ENCODE measurements around the gene EPN2. TPM values are rescaled to one million over a fixed set of nuclear protein-coding genes. Genes with fewer than 3 reads are reported as not detected.

Gene EPN2
- total RNA-seq, 8 experiments from 2014 or later = 18.0 to 32.3 (median 20.7) TPM

DNA sequence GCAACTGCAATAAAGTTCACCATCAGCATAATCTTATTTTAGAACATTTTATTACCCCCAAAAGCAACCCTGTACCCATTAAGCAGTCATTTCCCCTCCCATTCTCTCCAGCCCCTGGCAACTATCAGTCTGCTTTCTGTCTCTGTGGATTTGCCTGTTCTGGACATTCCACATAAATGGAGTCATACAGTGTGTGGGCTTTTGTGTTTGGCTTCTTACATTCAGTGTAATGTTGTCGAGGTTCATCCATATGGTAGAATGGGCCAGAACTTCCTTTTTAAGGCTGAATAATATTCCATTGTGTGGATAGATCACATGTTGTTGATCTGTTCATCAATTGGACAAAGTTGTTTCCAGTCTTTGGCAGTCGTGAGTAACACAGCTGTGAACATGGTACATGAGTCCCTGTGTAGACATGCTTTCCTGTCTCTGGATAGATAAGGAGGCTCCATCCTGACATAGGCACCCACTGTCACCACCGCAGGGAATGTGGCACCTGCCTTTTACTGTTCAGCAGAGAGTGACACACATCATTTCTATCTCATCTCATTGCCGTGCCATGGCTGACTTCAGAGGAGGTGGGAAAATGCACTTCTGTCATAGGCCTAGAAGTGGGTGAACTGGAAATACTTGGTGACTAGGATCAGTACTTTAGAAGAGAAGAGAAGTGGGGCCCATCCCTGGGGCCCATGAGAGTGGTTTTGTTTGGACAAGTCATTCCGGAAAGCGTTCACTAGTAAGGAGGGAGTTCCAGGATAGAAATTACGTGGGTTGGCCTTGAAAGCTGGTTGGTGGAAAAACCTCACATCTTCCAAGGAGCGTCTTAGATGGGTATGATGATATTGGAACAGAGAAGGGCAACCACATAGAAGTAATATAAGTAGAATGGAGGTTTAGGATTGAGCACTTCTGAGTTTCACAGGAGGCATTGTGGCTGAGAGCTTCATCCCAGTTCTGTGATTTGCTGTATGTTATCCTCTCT is 25.8 kb downstream of the EPN2 start:
- Histone ChIP-seq H3K4me3 (no peak overlapping the region), H3K27ac (no peak overlapping the region), H3K4me1 (replicated peaks in 1 of 2) (peaks cover 0 to 4% of the 10 kb centered on the region in 2 donors)
- in situ Hi-C loops (cut with MboI; ENCODE audit: low pct_unique_long_range_greater_than_20kb in 2 of 9, low sequenced_read_pairs in 9 of 9, unreplicated experiment in 9 of 9) = loop anchor here in 1 of 9 experiments (25.0 kb wide), 1 partner anchor 174 kb away; no protein-coding TSS in a partner anchor
- ATAC-seq (replicated peaks in 6 of 8) = peak in 1 of 8 experiments; percentile 91
- 0 to 100% (median 90%) methylated on average over 1 to 7 of the region's 8 CpGs; no CpG with 5 or more reads in 1 of the 10 experiments for WGBS, 10 experiments

DNA sequence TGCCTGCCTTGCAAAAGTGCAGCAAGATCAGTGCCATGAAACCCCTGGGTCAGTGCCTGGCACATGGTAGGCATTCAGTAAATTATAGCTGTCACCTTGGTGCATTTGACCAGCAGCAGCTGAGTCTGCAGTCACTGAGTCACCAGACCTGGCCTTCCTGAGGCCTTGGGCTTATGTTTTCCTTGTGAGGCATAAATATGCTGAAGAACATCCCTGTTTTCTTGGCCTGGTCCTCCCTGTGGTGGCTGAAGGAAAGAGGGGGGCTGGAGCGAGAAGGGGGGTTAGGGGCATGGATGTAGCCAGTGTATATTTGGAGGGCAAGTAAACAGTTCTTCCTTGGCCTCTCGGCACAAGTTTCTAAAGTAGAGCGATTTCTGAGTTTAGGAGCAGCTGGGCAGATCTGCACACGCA is 26.5 kb downstream of the EPN2 start:
- ATAC-seq (replicated peaks in 6 of 8) = peak in 4 of 8 experiments; percentile 29 to 43 (median 38)
- H3K4me3 ChIP-seq = no peak overlapping the region
- WGBS, 10 experiments = 83 to 94% (median 90%) methylated on average over 1 to 4 of the region's 4 CpGs; no CpG with 5 or more reads in 5 of the 10 experiments
- H3K27ac ChIP-seq = no peak overlapping the region
- H3K4me1 ChIP-seq (replicated peaks in 1 of 2) = peaks cover 0 to 4% of the 10 kb centered on the region in 2 donors
- in situ Hi-C loops (cut with MboI; ENCODE audit: low pct_unique_long_range_greater_than_20kb in 2 of 9, low sequenced_read_pairs in 9 of 9, unreplicated experiment in 9 of 9) = loop anchor here in 1 of 9 experiments (25.0 kb wide), 1 partner anchor 174 kb away; no protein-coding TSS in a partner anchor

DNA sequence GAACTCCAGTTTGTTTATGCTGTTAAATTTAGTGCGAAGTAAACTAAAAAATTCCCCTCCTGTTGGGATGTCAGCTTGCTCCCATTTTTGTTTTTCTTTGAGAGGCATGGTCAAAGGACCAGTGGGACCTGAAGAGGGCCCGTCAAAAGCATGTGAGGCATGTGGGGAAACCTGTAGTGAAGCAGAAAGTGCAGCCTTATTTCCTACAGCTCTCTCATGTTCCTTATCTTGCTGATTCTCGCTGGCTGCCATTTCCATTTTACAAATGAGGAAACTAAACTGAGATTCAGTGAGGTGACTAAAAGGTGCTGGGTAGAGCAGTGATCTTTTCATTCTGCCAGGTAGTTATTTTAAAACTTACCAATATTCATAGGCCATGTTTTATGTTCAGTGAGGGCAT is 27.1 kb downstream of the EPN2 start:
- 38 to 100% (median 80%) methylated on average over 1 to 3 of the region's 3 CpGs; no CpG with 5 or more reads in 1 of the 10 experiments for WGBS, 10 experiments
- H3K4me3 ChIP-seq = no peak overlapping the region
- no peak for ATAC-seq (replicated peaks in 6 of 8)
- in situ Hi-C loops (cut with MboI; ENCODE audit: low pct_unique_long_range_greater_than_20kb in 2 of 9, low sequenced_read_pairs in 9 of 9, unreplicated experiment in 9 of 9) = loop anchor here in 1 of 9 experiments (25.0 kb wide), 1 partner anchor 173 kb away; no protein-coding TSS in a partner anchor
- no peak overlapping the region for H3K27ac ChIP-seq
- peaks cover 0 to 4% of the 10 kb centered on the region in 2 donors for H3K4me1 ChIP-seq (replicated peaks in 1 of 2)

DNA sequence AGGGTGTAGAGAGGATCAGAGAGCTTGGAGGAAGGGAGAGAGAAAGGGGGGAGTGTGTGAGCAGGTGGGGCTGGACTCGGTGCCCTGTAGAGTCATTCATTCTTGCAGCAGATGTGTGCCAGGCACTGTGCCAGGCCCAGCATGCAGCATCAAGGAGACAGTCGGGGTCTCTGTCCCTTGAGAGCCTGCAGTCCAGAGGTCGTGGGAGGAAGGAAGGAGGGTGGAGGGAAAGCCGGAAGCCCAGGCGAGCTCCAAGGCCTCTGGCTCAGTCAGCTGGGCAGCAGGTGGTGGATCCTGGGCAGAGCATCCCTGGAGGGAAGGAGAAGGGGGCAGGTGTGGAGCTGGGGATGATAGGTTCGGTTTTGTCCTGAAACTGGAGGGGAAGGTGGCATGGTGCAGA is 27.5 kb downstream of the EPN2 start:
- in situ Hi-C loops (cut with MboI; ENCODE audit: low pct_unique_long_range_greater_than_20kb in 2 of 9, low sequenced_read_pairs in 9 of 9, unreplicated experiment in 9 of 9) = loop anchor here in 1 of 9 experiments (25.0 kb wide), 1 partner anchor 173 kb away; no protein-coding TSS in a partner anchor
- peaks cover 0 to 4% of the 10 kb centered on the region in 2 donors for H3K4me1 ChIP-seq (replicated peaks in 1 of 2)
- H3K27ac ChIP-seq = no peak overlapping the region
- no peak for ATAC-seq (replicated peaks in 6 of 8)
- no peak overlapping the region for H3K4me3 ChIP-seq
- WGBS, 10 experiments = 0 to 83% (median 20%) methylated on average over 1 of the region's 6 CpGs; no CpG with 5 or more reads in 7 of the 10 experiments

DNA sequence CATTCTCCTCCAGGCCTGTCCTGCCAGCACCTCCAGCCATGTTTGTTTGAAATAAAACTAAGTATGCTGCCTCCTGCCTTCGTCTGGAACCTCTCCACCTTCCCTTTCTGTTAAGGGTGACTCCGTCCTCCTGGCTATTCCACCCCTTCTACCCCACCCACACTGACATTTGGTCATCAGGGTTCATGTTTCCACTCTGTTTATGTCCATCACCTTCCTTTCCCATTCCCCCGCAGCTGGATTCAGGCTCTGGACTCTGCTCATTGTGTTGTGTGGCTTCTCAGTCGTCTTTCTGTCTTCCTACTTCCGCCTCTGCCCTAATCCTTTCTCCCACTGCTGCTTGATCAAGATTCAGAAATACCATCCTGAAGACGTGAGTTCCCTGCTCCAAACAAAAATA is 28.6 kb downstream of the EPN2 start:
- H3K4me3 ChIP-seq = no peak overlapping the region
- H3K4me1 ChIP-seq (replicated peaks in 1 of 2) = peaks cover 0 to 4% of the 10 kb centered on the region in 2 donors
- WGBS, 10 experiments = 44 to 96% (median 91%) methylated on average over 2 to 5 of the region's 6 CpGs; no CpG with 5 or more reads in 4 of the 10 experiments
- in situ Hi-C loops (cut with MboI; ENCODE audit: low pct_unique_long_range_greater_than_20kb in 2 of 9, low sequenced_read_pairs in 9 of 9, unreplicated experiment in 9 of 9) = loop anchor here in 1 of 9 experiments (25.0 kb wide), 1 partner anchor 172 kb away; no protein-coding TSS in a partner anchor
- H3K27ac ChIP-seq = no peak overlapping the region
- ATAC-seq (replicated peaks in 6 of 8) = no peak

DNA sequence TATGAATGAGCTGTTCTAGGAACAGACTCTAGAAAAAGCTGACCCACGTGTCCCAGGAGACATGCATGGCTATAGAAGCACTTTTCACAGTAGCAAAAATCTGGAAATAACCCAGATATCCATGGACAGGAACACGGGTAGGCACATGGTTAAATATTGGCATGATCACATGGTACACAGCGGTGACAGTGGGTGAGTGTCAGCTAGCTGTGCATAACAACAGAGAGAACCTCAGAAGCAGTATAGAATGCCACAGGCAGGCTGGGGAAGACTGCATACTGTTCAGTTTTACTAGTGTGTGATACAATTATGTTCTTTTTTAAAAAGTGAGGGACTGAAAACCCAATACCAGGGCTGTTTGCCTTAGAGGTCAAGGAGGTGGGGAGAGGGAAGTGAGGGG is 31.4 kb downstream of the EPN2 start:
- Histone ChIP-seq H3K4me1 (replicated peaks in 1 of 2) (peaks cover 0 to 1% of the 10 kb centered on the region in 2 donors), H3K4me3 (no peak overlapping the region), H3K27ac (no peak overlapping the region)
- ATAC-seq (replicated peaks in 6 of 8) = peak in 3 of 8 experiments; percentile 24 to 59 (median 55)
- 7 to 80% (median 41%) methylated on average over 2 to 3 of the region's 3 CpGs; no CpG with 5 or more reads in 4 of the 10 experiments for WGBS, 10 experiments
- in situ Hi-C loops (cut with MboI; ENCODE audit: low pct_unique_long_range_greater_than_20kb in 2 of 9, low sequenced_read_pairs in 9 of 9, unreplicated experiment in 9 of 9) = loop anchor here in 1 of 9 experiments (25.0 kb wide), 1 partner anchor 169 kb away; no protein-coding TSS in a partner anchor

DNA sequence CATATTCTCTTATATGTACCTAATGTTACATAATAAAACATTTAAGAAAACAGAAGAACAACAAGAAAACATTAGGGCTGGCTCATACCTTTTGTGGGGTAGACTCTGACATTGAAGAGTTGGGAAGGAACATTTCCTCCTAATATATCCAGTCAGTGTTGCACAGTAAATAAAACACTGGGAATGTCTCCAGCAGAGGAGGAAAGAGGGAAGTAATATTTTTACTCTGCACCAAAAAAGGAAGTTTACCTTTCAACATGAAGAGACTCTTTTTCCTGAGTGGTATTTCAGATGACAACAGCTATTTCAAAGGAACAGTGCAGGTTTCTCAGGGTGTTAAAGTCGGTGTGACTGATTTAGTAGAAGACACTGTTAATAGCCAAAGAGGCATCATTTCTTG is 31.9 kb downstream of the EPN2 start:
- WGBS, 10 experiments = 30 to 100% (median 83%) methylated on average over 1 of the region's 1 CpG; no CpG with 5 or more reads in 3 of the 10 experiments
- H3K4me1 ChIP-seq (replicated peaks in 1 of 2) = no peaks in the 10 kb centered on the region
- H3K27ac ChIP-seq = no peak overlapping the region
- in situ Hi-C loops (cut with MboI; ENCODE audit: low pct_unique_long_range_greater_than_20kb in 2 of 9, low sequenced_read_pairs in 9 of 9, unreplicated experiment in 9 of 9) = loop anchor here in 1 of 9 experiments (25.0 kb wide), 1 partner anchor 168 kb away; no protein-coding TSS in a partner anchor
- no peak for ATAC-seq (replicated peaks in 6 of 8)
- H3K4me3 ChIP-seq = no peak overlapping the region

DNA sequence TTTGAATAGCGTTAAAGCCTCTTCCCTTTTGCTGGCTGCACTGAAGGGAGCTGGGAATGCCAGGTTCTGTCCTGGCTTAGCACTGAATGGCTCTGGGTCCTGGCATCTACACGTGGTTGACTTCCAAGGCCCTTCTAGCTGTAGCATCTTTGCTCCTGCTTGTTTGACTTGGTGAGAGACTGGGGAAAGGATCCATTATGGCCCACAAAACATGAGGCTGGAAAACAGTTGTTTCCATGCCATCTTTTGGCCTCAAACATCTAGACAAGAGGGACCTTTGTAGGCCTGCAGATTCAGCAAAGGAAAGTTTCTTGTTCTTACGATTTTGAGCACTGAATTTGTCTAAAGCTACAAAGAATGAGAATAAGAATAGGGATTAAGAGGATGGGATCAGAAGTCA is 32.5 kb downstream of the EPN2 start:
- WGBS, 10 experiments = 45 to 100% (median 75%) methylated on average over 1 to 3 of the region's 3 CpGs; no CpG with 5 or more reads in 2 of the 10 experiments

DNA sequence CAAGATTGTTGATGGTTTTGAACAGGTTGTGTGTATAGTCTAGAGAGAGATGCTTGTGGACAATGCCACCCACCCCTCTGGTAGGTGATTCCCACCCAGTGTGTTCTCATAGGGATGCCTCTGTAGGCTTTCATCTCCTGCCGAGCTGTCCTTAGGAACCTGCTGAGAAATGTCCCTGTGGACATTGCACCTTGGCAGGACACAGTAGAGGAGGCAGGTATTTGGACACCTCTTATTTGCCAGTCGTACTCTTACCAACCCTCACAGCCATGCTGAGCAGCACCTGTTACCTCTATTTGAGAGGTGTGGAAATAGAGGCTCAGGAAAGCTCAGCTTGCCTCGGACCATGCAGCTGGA is 33.2 kb downstream of the EPN2 start:
- Histone ChIP-seq H3K4me3 (no peak overlapping the region), H3K4me1 (replicated peaks in 1 of 2) (no peaks in the 10 kb centered on the region), H3K27ac (no peak overlapping the region)
- in situ Hi-C loops (cut with MboI; ENCODE audit: low pct_unique_long_range_greater_than_20kb in 2 of 9, low sequenced_read_pairs in 9 of 9, unreplicated experiment in 9 of 9) = loop anchor here in 1 of 9 experiments (25.0 kb wide), 1 partner anchor 167 kb away; no protein-coding TSS in a partner anchor
- ATAC-seq (replicated peaks in 6 of 8) = no peak
- 40 to 67% methylated on average over 1 of the region's 3 CpGs; no CpG with 5 or more reads in 8 of the 10 experiments for WGBS, 10 experiments

More for the DNA sequence above, 32.5 kb downstream of the EPN2 start:
- in situ Hi-C loops (cut with MboI; ENCODE audit: low pct_unique_long_range_greater_than_20kb in 2 of 9, low sequenced_read_pairs in 9 of 9, unreplicated experiment in 9 of 9) = loop anchor here in 1 of 9 experiments (25.0 kb wide), 1 partner anchor 168 kb away; no protein-coding TSS in a partner anchor
- no peak overlapping the region for H3K27ac ChIP-seq
- ATAC-seq (replicated peaks in 6 of 8) = no peak
- H3K4me3 ChIP-seq = no peak overlapping the region
- no peaks in the 10 kb centered on the region for H3K4me1 ChIP-seq (replicated peaks in 1 of 2)

DNA sequence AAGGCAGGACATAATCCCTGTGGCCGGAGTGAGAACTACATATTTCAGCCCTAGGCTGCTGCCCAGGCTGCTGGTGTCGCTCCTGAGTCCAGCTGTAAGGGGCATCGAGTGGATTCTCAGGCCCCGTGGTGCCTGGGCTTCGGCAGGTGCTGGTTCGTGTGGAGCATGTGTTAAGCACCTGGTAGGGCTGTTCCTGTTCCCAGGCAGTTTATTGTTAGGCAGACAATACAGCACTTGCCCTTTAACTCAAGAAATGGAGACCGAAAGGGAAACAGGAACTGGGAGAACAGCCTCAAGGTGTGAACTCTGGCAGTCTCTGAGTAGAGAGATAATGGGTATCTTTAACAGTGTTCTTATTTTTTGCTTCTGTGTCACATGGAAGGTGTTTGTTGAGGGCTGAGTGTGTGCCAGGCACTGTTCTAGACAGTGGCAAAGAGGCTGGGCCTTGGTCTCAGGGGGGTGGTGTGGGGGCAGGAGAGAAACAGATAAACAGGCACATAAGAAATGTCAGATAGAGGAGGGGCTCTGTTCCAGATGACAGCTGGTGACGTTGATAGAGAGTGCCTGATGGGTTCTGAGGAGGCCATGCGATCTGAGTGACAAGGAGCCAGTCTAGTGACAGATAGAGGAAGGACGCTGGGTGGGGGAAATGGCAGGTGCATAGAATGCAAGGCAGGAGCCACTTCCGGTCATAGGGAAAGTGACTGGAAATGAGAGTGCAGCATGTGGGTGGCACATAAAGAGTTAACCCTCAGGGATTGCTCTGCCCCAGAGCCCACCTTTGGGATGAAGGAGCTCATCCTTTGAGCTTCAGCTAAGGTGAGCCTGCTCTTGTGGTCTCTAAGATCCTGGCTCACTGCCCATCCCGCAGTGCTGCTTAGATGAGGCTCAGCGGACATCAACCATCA is 33.8 kb downstream of the EPN2 start:
- H3K4me1 ChIP-seq (replicated peaks in 1 of 2) = no peaks in the 10 kb centered on the region
- in situ Hi-C loops (cut with MboI; ENCODE audit: low pct_unique_long_range_greater_than_20kb in 2 of 9, low sequenced_read_pairs in 9 of 9, unreplicated experiment in 9 of 9) = loop anchor here in 1 of 9 experiments (25.0 kb wide), 1 partner anchor 166 kb away; no protein-coding TSS in a partner anchor
- WGBS, 10 experiments = 40 to 100% (median 90%) methylated on average over 1 to 4 of the region's 13 CpGs

DNA sequence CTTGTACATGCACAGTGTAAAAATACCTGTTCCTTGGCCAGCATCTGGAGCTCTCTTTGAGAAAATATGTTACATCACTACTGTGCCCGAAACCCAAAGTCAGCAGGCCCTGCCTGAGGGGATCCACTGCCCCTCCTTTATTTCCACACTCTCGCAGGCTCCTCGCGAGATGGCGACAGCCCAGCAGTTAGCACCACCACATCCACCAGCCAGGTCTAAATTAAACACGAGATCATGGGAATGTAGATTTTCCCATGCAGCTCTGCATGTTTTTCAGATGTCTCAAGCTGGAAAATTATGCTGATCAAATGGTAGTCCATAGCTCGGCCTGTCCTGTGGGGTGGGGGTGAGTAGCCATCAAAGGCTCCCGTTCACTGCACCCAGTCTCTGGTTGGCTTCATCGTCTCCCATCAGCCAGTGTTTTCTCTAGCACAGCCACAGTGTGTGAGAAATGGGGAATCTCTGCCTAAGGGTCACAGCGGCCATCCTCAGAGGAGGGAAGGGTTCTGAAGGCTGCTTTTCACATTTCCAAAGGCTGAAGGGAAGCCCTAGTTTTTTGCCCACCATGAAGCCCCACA is 34.7 kb downstream of the EPN2 start:
- Histone ChIP-seq H3K27ac (no peak overlapping the region), H3K4me1 (replicated peaks in 1 of 2) (no peaks in the 10 kb centered on the region), H3K4me3 (no peak overlapping the region)
- 20 to 90% (median 81%) methylated on average over 1 to 6 of the region's 10 CpGs; no CpG with 5 or more reads in 5 of the 10 experiments for WGBS, 10 experiments
- in situ Hi-C loops (cut with MboI; ENCODE audit: low pct_unique_long_range_greater_than_20kb in 2 of 9, low sequenced_read_pairs in 9 of 9, unreplicated experiment in 9 of 9) = loop anchor here in 1 of 9 experiments (25.0 kb wide), 1 partner anchor 165 kb away; no protein-coding TSS in a partner anchor
- peak in 6 of 8 experiments; percentile 12 to 80 (median 50) for ATAC-seq (replicated peaks in 6 of 8)

More for the DNA sequence above, 33.8 kb downstream of the EPN2 start:
- Histone ChIP-seq H3K4me3 (no peak overlapping the region), H3K27ac (no peak overlapping the region)
- peak in 2 of 8 experiments; percentile 22 to 49 for ATAC-seq (replicated peaks in 6 of 8)
